Measurements from ENCODE around the gene COG6. TPM values are rescaled to one million over a fixed set of nuclear protein-coding genes. Genes with fewer than 3 reads are reported as not detected.

The COG6 gene
- total and polyA plus RNA-seq, 2 of the 8 experiments (the other 6 are each of a cell fraction or from before 2014, with no cell fraction given), result 8.8 to 22.3 TPM

- TF ChIP-seq CHD7 (IDR thresholded peaks at IDR 0.05; ENCODE audit: insufficient replicate concordance, low read length) (no peak), RAD21 (IDR thresholded peaks at IDR 0.05 in 1 of 2, conservative IDR thresholded peaks at IDR 0.05 in 1 of 2; ENCODE audit: low read depth in 2 of 2, low read length in 2 of 2) (no peak), GTF2F1 (IDR thresholded peaks at IDR 0.05; ENCODE audit: borderline replicate concordance, low read depth, low read length) (no peak)
These were observed 124.1 kb downstream of the COG6 start (continued) for GRCh38 chr13:39779337-39780265.
